T47D (cell line): ENCODE results near the gene GNAI2.

Source experiments
- DNase-seq, 2 experiments: peaks; one replicate each; pipeline versions ENCODE4 v3.0.0 to v3.0.0-alpha.2; 2011 to 2012; ENCODE audit warnings: low read depth in 1 of 2, low spot score in 1 of 2
- JUND ChIP-seq: IDR thresholded peaks from 2 replicates; pipeline ENCODE4 v1.6.1; 2012; ENCODE audit warnings: low read depth
- in situ Hi-C: cut with HindIII; loops from 2 replicates; pipeline ENCODE4 v1.10.0; 2016; ENCODE audit warnings: low sequenced_read_pairs, low pct_unique_long_range_greater_than_20kb

The GNAI2 gene

DNA sequence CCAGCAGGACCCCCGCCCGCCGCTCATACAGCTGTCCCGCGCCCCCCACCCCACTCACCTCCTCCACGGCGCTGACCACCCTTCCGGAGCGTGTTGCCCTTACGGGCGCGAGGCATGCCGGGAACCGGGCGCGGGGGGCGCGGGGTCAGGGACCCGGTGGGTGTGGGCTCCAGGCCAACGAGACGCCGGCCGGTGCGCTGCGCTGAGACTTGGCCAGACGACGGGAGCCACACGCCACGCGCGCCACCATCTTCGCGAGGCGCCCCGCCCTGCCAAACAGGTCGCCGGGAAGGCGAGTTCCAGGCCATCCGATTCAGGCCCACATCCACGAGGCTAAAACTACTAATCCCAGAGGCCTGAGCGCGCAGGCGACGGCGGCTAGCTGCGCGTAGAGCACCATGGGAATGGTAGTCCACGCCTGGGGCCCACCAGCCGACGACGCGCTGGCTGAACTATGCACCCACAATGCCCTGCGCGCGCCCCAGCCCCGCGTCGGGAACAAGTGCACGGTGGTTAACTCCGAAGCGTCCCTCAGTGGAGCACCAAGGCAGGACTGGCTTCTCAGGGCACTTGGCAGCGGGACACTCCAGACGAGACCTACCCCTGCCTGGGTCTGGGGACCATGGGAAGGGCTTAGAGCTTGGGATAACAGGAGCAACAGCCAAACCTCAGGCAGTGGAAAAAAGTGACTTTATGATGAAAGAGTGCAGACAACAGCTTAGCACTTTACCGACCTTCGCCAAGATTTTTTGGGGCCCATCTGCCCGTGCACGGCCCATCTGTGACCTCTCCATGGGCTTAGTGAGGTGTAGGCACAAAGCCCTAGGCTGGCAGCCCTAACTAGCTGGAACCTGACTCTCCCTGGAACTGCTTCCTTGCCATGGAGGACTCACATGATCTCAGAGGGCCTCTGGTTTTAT lies 56.4 kb downstream of the GNAI2 start, which contains the start of gene IFRD2:
TSS of gene IFRD2 (minus strand) at position 271 of the 920 bp plus-strand sequence. CDS start at position 116, 155 bp downstream.
- in situ Hi-C loops: no loop called here
- DNase-seq: peak; percentile 70 to 97
- no peak for TF ChIP-seq JUND

DNA sequence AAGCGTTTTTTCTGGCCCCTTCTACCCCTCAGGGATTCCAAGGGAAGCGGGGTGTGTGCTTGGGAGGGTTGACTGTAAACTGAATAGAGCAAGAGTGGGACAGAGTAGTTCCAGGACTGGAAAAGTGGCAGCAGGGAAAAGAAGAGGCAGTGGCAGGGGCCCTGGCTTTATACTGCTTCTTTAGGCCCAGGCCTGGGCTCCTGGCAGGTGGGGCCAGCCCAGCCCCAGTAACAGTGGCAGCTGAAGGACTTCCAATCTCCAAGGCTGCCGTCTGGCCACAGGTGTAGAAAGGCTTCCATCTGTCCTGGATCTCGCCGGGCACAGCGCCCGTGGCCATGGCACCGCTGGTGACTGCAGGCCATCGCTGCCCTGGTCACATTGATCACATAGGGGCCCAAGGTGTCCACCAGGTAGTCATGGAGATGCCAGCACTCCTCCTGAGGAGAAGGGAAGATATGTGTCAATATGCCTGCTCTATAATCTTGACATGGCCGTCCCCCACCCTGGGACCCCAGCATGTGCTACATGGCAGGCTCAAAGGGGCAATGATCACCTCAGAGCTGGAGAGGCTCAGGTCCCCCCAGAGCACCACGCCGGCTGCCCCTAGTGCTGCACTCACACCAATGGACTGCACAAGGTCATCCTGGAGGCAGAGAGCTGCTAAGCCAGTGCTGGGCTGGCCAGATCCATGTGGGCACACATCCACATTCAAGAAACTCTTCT lies 57.2 kb downstream of the GNAI2 start:
- in situ Hi-C loops: no loop called here
- DNase-seq: no peak
- TF ChIP-seq JUND: no peak

DNA sequence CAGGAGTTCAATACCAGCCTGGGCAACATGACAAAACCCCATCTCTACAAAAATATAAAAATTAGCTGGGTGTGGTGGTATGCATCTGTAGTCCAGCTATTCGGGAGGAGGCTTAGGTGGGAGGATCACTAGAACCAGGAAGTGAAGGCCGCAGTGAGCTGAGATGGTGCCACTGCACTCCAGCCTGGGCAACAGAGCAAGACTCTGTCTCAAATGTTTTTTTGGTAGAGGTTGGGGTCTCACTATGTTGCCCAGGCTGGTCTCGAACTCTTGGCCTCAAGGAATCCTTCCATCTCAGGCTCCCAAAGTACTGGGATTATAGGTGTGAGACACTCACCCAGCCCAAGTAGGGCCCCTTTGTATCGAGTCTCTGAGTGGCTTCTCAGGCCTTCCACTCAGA lies 58.1 kb downstream of the GNAI2 start:
- no peak for DNase-seq
- TF ChIP-seq JUND: no peak
- in situ Hi-C loops: no loop called here

DNA sequence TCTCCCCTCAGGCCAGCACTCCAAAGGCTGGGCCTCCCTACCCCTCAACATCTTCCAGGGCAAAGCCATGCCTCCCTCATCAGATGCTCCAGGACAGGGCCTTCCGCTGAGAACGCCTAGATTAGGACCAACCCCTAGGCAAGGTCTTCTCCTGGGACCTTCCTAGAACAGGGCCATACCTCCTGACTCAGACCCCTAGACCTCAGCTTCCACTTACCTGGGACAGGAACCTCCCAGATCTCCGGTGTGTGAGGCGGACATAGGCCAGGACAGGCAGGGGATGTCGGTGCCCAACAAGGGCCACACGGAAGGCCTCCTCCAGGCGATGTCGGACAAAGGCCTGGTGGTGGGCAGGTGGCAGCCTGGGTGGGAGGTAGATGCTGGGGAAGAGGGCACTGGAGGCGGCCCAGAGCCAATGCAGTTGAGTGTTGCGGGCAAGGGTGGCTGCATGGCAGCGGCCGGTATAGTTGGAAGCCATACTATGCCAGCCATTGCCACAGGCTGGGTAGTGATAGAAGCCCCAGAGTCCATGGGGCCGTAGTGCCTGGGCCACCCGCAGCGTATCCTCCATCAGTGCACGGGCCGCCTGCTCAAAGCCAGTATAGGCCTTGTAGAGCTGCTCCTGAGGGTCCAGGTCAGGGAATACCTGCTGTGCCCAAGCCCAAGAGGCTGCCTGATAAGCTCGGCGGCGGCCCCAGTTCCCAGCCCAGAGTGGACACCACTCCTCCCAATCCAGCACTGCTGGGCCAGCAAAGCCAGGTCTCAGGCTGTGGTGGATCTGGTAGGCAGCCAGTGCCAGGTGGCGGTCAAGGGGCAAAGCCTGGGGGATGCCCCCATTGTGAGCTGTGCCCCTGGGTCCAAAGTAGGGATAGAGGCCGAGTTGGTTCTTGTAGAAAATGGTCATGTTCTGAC lies 58.7 kb downstream of the GNAI2 start:
- DNase-seq: no peak
- no peak for TF ChIP-seq JUND
- in situ Hi-C loops: no loop called here

DNA sequence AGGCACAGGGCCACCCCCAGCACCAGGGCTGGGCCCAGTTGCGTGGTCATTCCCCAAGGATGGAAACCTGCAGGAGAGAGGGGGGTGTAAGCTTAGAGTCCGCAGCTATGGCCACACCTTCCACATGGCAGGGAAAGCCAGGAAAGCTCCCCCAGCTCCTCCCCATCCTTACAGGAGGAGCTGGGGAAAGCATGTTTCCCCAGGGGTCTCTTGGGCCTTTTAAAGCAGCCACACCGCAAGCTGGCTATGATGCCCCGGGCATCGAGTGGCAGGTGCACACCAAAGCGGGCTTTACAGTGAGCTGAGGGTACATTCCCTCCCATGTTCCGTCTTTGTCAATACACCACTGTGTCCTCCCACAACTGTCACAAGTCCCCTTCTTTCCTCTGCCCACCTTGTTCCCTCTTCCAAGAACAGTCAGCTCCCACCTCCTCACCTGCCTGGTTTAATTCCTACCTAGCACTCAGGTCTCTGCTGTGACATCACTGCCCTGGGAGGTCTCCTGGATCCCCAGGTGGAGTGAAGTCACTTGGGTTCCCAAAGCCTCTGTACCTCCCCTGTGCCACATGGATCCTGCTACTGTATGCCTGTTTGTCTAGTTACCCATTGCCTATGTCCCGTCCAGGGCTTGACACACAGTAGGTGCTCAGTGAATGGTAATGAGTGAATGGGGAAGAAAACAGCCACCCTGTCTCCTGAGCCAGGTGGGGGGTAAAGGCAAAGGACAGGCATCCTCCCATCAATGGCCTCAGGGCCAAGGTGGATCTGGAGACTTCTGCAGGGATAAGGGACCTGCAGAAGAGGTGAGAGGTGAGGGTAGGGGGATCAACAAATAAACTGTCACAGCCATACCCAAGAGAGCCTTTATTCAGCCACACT lies 59.8 kb downstream of the GNAI2 start:
- no peak for DNase-seq
- TF ChIP-seq JUND: no peak
- in situ Hi-C loops: no loop called here

DNA sequence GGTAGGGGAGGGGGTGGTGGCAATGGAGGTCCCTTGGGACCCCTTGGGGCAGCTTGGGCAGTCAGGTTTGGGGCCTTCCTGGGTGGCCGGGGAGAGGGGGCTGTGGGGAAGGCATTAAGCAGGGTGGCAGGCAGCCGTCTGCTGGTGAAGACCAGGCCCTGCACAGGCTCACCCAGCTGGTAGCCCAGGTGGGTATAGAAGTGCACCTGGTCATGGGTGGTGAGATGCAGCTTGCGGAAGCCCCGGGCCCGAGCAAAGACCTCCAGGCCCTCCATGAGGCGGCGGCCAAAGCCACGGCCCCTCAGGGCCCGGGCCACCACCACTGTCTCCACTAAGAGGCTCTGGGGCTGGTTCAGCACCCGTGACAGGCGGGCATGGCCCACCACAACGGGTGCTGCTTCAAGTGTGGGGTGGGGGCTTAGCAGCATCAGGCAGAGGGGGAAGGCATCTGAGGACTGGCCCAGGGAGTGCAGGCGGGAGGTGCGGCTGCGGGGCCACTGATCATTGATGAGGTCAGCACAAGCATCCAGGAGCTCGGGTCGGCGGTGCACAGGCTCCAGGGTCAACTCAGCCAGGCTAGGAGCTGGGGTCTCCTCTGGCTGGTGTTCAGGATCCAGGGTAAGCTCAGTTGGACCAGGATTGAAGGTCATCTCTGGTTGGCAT lies 60.8 kb downstream of the GNAI2 start:
- in situ Hi-C loops: no loop called here
- TF ChIP-seq JUND: no peak
- DNase-seq: no peak

DNA sequence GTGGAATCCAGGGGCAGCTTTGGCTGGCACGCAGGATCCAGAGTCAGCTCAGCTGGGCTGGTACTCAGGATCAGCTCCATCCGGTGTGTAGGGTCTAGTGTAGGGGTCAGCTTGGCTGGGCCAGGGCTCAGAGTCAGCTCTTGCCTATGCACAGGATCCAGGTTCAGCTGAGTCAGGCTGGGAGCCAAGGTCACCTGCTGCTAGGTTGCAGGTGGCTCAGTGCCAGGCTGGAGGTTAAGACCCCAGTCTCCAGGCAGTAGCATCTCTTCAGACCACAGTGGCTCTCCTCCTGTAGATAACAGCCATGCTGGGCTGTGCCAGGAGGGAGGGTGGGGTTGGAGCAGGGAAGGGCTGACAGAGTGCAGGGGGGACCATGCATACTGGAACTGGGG lies 61.4 kb downstream of the GNAI2 start:
- no peak for DNase-seq
- no peak for TF ChIP-seq JUND
- in situ Hi-C loops: no loop called here

DNA sequence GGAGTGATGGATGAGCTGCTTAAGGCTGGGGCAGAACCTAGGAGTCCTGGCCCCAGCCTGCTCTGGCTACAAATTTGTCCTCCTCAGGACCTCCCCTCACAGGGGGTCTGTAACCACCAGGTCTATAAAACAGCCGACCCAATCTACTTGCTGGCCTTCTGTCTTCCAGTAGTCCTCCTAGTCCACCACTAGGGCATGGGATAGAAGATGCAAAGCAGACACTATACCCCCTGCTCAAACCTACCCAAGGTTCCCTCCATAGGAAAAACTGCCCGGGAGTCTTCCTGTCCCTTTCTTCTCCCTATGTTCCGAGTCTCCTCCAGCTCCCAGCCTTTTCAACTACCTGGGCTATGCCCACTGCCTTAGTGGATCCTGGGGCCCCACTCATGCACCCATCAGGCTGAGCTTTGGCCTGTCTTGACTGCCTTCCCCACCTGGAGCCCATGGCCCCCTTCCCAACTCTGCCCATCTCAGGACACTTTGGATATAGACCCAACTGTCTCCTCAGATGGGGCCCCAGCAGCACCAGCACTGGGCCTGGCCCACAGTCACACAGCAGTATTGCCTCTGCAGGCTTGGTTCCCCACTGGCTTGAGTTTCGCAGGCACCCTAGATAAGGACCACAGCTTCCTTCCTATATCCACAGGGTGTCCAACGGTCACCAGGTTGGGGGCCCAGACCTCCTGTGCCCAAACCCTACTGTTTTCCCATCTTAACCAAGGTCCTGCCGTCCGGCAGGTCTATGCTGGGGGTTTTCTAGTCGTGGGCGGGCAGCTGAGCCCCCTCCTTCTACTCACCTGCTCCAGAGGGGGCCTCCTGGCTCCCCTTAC lies 62.1 kb downstream of the GNAI2 start:
- in situ Hi-C loops: no loop called here
- TF ChIP-seq JUND: no peak
- no peak for DNase-seq

DNA sequence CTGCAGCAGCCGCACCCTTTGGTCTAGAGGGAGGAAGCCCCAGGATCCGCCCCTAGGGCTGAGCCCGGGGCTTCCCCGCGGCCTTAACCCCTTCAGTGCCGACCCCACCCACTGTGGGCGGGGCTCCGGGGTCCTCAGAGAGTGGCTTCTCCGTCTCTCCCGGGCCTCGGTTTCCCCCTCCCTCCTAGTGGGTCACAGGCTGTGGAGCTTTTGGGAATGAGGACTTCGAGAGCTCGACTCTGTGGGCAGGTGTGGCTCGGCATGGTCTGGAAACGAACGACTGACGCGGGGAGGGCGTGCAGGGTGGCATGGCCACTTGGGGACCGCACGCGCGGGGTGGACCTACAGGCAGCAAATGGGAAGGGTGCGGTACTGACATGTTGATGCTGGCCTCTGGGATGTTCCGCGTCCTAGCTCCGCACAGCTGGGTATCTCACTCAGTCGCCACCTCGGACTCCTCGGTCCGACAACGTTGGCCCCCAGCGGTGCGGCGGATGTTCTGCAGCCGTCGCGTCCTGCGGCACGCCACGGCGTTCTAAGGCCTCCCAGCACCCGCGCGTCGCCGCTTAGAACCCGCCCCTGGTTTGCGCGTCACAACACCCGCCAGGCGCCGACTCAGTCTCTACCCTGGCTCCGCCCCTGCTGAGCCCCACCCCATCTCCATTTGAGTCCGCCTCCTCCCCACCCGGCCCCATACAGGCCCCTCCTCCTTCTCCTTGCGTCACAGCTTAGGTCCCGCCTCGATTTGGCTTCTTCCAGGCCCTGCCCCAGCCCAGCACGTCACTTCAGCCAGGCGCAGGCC lies 63.0 kb downstream of the GNAI2 start, which contains the start of the genes HYAL3 and NAA80:
TSS of gene HYAL3 (minus strand) at position 570 of the 802 bp plus-strand sequence. CDS start 3,803 bp downstream, outside the sequence.
TSS of gene NAA80 (minus strand) at position 570 of the 802 bp plus-strand sequence. CDS start 1,942 bp downstream, outside the sequence.
- in situ Hi-C loops: no loop called here
- DNase-seq: peak; percentile 80 to 99
- no peak for TF ChIP-seq JUND

DNA sequence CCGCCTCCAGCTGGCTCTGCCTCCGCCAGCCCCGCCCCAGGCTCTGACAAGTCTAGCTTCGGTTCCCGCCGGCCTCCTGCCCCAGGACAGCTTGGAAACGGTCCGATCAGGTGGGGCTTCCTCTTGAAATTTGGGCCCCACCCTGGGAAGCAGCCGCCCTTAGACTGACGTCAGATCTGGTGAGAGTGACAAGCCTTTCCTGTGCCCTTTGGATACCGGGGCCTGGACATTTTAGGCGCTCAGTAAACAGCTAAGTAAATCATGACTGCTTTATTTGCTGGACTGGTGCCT lies 63.6 kb downstream of the GNAI2 start:
- in situ Hi-C loops: no loop called here
- DNase-seq: no peak
- TF ChIP-seq JUND: no peak
